HepG2 (cell line): ENCODE results near the gene AUNIP.

Experiments used
- CTCF ChIP-seq: sonication (generic); formaldehyde crosslinking; IDR thresholded peaks from 2 replicates; pipeline ENCODE4 v1.5.0; 2020; ENCODE audit warnings: mild to moderate bottlenecking, missing genetic modification reagents, moderate library complexity
- DBP ChIP-seq: sonication (generic); formaldehyde crosslinking; IDR thresholded peaks from 2 replicates; pipeline ENCODE4 v1.4.0; 2020; ENCODE audit warnings: missing genetic modification reagents; ENCODE audit errors: not compliant biosample characterization
- E2F5 ChIP-seq: sonication (generic); formaldehyde crosslinking; conservative IDR thresholded peaks from 2 replicates; pipeline ENCODE4 v1.4.0; 2020; ENCODE audit warnings: missing genetic modification reagents
- GMEB2 ChIP-seq: IDR thresholded peaks from 2 replicates; pipeline ENCODE4 v1.6.1; 2016; ENCODE audit warnings: missing biosample characterization, missing genetic modification reagents, low read depth
- NR2F6 ChIP-seq, 2 experiments: IDR thresholded peaks; 2 replicates each; pipeline ENCODE4 v1.6.1; 2016; ENCODE audit warnings: antibody characterized with exemption in 1 of 2, mild to moderate bottlenecking in 1 of 2
- PATZ1 ChIP-seq: sonication (generic); formaldehyde crosslinking; IDR thresholded peaks from 2 replicates; pipeline ENCODE4 v1.4.0; 2020; ENCODE audit warnings: missing genetic modification reagents
- SMAD3 ChIP-seq: sonication (generic); formaldehyde crosslinking; IDR thresholded peaks from 2 replicates; pipeline ENCODE4 v1.4.0; 2020; ENCODE audit warnings: missing genetic modification reagents
- STAG1 ChIP-seq: sonication (generic); formaldehyde crosslinking; IDR thresholded peaks from 2 replicates; pipeline ENCODE4 v1.4.0; 2020; ENCODE audit warnings: missing genetic modification reagents
- TBP ChIP-seq: sonication (generic); formaldehyde crosslinking; IDR thresholded peaks from 2 replicates; pipeline ENCODE4 v1.5.0; 2020; ENCODE audit warnings: missing genetic modification reagents
- YY1 ChIP-seq: IDR thresholded peaks from 2 replicates; pipeline ENCODE4 v1.6.1; 2011; ENCODE audit warnings: low read length, low read depth, moderate library complexity, mild to moderate bottlenecking; ENCODE audit not compliant: insufficient read depth, insufficient replicate concordance
- ZFX ChIP-seq: sonication (generic); formaldehyde crosslinking; IDR thresholded peaks from 2 replicates; pipeline ENCODE4 v1.4.0; 2020; ENCODE audit warnings: mild to moderate bottlenecking, low read depth, missing genetic modification reagents, moderate library complexity
- ZNF362 ChIP-seq: sonication (generic); formaldehyde crosslinking; IDR thresholded peaks from 2 replicates; pipeline ENCODE4 v1.4.0; 2020; ENCODE audit warnings: missing genetic modification reagents, mild to moderate bottlenecking, borderline replicate concordance

GRCh38 chr1:25863486-25864262 lies 4.4 kb upstream of the AUNIP start:
- TF ChIP-seq CTCF (CRISPR knock-in tag) (no peak), TBP (CRISPR knock-in tag) (no peak), SMAD3 (CRISPR knock-in tag) (no peak), PATZ1 (CRISPR knock-in tag) (no peak), ZNF362 (no peak), DBP (CRISPR knock-in tag) (no peak), ZFX (CRISPR knock-in tag) (no peak), E2F5 (CRISPR knock-in tag) (no peak), GMEB2 (CRISPR knock-in tag) (no peak), YY1 (no peak), NR2F6 (IDR thresholded peaks at IDR 0.05) (no peak), NR2F6 (CRISPR knock-in tag; IDR thresholded peaks at IDR 0.05) (no peak), STAG1 (CRISPR knock-in tag) (no peak)
